Measurements from ENCODE around the gene TENM4. TPM values are rescaled to one million over a fixed set of nuclear protein-coding genes. Genes with fewer than 3 reads are reported as not detected.

The TENM4 gene
- total RNA-seq, 1 donor from 2014 or later = 117 TPM

DNA sequence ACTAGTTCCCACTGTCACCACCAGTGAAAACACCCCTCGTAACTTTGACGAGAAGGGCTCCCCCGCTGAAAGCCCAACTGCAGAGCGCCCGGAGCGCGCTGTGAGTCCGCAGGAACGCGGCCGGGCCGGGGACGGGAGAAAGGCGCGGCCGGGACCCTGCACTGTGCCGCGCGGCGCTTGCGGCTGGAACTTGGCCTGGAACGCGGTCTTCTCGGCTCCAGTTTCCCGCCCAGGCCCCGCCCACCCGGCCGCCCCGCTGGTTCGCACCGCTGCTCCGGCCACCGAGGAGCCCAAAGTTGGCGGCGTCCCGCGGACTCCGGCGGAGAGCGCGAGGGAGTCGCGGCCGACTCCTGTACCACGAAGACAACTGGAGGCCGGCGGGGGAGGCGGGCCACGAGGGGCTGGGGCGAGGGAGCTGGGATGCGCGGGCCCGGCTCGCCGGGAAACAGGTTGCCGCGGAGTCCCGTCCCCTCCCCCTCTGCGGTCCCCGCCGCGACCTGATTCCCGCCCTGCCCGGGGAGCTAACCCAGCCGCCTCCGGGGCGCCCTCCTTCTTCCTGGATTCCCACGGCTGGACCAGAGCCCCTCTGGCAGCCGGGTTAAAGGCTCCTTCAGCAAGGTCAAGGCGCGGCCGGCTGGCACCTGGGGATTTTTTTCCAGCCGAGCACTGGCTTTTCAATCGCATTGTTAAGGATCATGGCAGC lies 3.4 kb downstream of the TENM4 start:
- Mint-ChIP-seq H3K4me1 (ENCODE audit: low read depth) (peaks cover 59% of the 10 kb centered on the region), H3K27ac (peak overlapping the region; percentile 95), H3K4me3 (ENCODE audit: low read depth) (peak overlapping the region; percentile 87), H3K36me3 (ENCODE audit: insufficient read depth) (no peaks in the 10 kb centered on the region), H3K9me3 (ENCODE audit: low read depth) (no peaks in the 10 kb centered on the region), H3K27me3 (peaks cover 10% of the 10 kb centered on the region)
- TF ChIP-seq, protein P1, sequence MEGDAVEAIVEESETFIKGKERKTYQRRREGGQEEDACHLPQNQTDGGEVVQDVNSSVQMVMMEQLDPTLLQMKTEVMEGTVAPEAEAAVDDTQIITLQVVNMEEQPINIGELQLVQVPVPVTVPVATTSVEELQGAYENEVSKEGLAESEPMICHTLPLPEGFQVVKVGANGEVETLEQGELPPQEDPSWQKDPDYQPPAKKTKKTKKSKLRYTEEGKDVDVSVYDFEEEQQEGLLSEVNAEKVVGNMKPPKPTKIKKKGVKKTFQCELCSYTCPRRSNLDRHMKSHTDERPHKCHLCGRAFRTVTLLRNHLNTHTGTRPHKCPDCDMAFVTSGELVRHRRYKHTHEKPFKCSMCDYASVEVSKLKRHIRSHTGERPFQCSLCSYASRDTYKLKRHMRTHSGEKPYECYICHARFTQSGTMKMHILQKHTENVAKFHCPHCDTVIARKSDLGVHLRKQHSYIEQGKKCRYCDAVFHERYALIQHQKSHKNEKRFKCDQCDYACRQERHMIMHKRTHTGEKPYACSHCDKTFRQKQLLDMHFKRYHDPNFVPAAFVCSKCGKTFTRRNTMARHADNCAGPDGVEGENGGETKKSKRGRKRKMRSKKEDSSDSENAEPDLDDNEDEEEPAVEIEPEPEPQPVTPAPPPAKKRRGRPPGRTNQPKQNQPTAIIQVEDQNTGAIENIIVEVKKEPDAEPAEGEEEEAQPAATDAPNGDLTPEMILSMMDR (IDR thresholded peaks at IDR 0.05; ENCODE audit: unreplicated experiment) = no peak
- peak; percentile 63 for DNase-seq (ENCODE audit: low spot score, unreplicated experiment)

DNA sequence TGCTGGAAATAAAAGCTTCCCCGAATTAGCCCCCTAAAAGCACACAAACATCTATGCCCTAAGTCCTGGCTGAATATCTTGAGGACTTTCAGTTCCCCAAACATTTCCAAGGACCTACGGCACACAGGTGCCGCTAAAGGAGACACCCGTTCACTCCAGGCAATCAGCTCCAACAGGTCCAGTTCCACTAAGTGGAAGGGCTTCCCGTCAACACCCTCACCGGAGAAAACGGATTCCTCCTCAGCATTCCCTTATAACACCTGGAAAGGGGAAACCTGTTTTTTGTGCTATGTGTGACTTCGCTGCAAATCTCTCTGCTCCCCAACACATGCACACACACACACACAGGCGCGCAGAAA lies 3.9 kb downstream of the TENM4 start:
- peak overlapping the region; percentile 87 for H3K4me3 Mint-ChIP-seq (ENCODE audit: low read depth)
- H3K4me1 Mint-ChIP-seq (ENCODE audit: low read depth) = peaks cover 63% of the 10 kb centered on the region
- H3K27ac Mint-ChIP-seq = peak overlapping the region; percentile 95
- no peaks in the 10 kb centered on the region for H3K9me3 Mint-ChIP-seq (ENCODE audit: low read depth)
- TF ChIP-seq, protein P1 (IDR thresholded peaks at IDR 0.05; ENCODE audit: unreplicated experiment) = no peak
- no peaks in the 10 kb centered on the region for H3K36me3 Mint-ChIP-seq (ENCODE audit: insufficient read depth)
- H3K27me3 Mint-ChIP-seq = peaks cover 7% of the 10 kb centered on the region
- DNase-seq (ENCODE audit: low spot score, unreplicated experiment) = no peak

DNA sequence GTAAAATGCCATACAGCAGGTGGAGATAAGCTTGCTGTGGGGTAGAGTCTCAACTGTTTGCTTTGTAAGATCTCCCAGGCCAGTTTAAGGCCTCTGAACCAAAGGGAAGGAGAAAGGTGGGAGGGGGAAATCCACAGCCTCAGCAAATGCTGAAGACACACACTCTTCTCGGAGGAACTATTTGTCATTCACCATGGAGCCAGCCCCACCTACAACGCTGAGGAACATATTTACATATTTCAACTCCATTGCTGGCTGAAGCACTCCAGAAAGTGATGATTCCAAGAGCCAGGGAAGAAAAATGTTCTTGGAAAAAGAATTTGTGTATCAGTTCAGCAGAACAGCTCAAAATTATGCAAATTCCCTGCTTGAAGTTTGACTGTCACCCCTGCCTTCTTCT lies 6.5 kb downstream of the TENM4 start:
- no peak for DNase-seq (ENCODE audit: low spot score, unreplicated experiment)
- TF ChIP-seq, protein P1 (IDR thresholded peaks at IDR 0.05; ENCODE audit: unreplicated experiment) = no peak
- peaks cover 72% of the 10 kb centered on the region for H3K4me1 Mint-ChIP-seq (ENCODE audit: low read depth)
- H3K36me3 Mint-ChIP-seq (ENCODE audit: insufficient read depth) = no peaks in the 10 kb centered on the region
- peak overlapping the region; percentile 96 for H3K27ac Mint-ChIP-seq
- H3K27me3 Mint-ChIP-seq = no peaks in the 10 kb centered on the region
- H3K4me3 Mint-ChIP-seq (ENCODE audit: low read depth) = peak overlapping the region; percentile 37
- no peaks in the 10 kb centered on the region for H3K9me3 Mint-ChIP-seq (ENCODE audit: low read depth)

DNA sequence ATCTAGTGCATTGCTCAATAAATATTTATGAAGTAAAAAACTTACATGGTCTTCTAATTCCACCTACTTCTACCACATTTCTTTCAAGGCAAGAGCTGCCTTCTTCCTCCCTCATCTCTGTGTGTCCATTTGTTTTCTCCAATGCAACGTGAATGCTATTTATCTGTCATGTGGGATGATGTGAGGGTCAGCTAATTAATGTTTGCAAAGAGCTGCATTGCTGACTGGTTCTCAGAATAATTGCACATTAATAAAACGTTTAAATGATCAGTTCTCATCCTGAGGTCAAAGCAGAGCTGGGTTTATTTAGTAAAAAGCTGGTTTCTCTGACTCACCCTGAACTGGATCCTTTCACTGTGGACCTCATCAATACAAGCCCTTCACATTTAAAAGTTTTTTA lies 8.7 kb downstream of the TENM4 start:
- Mint-ChIP-seq H3K4me3 (ENCODE audit: low read depth) (no peak overlapping the region), H3K36me3 (ENCODE audit: insufficient read depth) (no peaks in the 10 kb centered on the region), H3K27me3 (no peaks in the 10 kb centered on the region), H3K4me1 (ENCODE audit: low read depth) (peaks cover 76% of the 10 kb centered on the region), H3K9me3 (ENCODE audit: low read depth) (no peaks in the 10 kb centered on the region), H3K27ac (peak overlapping the region; percentile 87)
- DNase-seq (ENCODE audit: low spot score, unreplicated experiment) = no peak
- TF ChIP-seq, protein P1 (IDR thresholded peaks at IDR 0.05; ENCODE audit: unreplicated experiment) = no peak

DNA sequence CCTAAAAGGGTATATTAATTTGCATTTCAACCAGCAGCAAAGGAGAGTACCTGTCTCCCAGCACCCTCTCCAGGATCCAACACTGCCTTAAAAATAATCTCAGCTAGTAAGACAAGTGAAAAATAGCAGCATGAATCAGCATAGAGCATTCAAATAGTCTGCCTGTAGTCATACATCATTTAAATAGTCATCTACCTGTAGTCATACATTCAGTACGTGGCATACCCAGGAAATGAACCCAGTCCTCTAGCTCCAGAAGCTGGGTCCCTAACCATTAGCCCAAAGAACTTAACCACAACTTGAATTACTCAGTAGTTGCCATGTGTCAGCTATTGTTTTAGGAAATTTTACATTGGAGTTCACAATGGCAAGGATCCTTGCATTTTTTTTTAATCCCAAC lies 9.3 kb downstream of the TENM4 start:
- peak overlapping the region; percentile 55 for H3K27ac Mint-ChIP-seq
- no peaks in the 10 kb centered on the region for H3K27me3 Mint-ChIP-seq
- no peak overlapping the region for H3K4me3 Mint-ChIP-seq (ENCODE audit: low read depth)
- H3K4me1 Mint-ChIP-seq (ENCODE audit: low read depth) = peaks cover 70% of the 10 kb centered on the region
- TF ChIP-seq, protein P1 (IDR thresholded peaks at IDR 0.05; ENCODE audit: unreplicated experiment) = no peak
- H3K9me3 Mint-ChIP-seq (ENCODE audit: low read depth) = no peaks in the 10 kb centered on the region
- H3K36me3 Mint-ChIP-seq (ENCODE audit: insufficient read depth) = no peaks in the 10 kb centered on the region
- no peak for DNase-seq (ENCODE audit: low spot score, unreplicated experiment)

Data from progenitor cell of endocrine pancreas (in vitro differentiated cells).